Activated T-cell treated with anti-CD3 and anti-CD28 coated beads, Interleukin-2, amount 50 U/mL, for 48 hours (primary cell): Measurements from ENCODE around the gene PCDH9.

Experiments used
- DNase-seq, 2 experiments: peaks; one replicate each; pipeline ENCODE4 v3.0.0-alpha.2; 2020

PCDH9 gene

DNA sequence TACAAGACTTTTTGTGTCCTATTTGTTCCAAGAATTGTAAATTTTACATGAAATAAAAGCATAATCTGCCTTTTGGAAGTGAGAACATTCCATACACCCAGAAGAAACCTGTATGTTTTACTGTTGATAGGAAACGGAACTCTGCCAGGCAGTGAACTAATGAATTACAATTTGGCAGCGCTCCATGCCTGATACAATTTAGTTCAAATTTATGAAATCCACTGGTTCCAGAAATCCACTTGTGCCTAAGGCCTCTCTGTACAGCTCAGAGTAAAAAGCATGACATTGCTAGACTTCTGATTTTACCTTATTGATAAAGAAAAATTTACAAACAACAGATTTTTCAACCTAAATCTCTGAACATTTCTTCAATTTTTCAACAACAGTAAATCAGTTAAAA, 78.1 kb downstream of the PCDH9 start:
- DNase-seq = no peak

GRCh38 chr13:67151652-67152051, 78.5 kb downstream of the PCDH9 start:
- no peak for DNase-seq

- DNase-seq = no peak
Measured at GRCh38 chr13:67150608-67151007, 79.5 kb downstream of the PCDH9 start.

- no peak for DNase-seq
Measured at GRCh38 chr13:67148161-67148571, 82.0 kb downstream of the PCDH9 start.

DNA sequence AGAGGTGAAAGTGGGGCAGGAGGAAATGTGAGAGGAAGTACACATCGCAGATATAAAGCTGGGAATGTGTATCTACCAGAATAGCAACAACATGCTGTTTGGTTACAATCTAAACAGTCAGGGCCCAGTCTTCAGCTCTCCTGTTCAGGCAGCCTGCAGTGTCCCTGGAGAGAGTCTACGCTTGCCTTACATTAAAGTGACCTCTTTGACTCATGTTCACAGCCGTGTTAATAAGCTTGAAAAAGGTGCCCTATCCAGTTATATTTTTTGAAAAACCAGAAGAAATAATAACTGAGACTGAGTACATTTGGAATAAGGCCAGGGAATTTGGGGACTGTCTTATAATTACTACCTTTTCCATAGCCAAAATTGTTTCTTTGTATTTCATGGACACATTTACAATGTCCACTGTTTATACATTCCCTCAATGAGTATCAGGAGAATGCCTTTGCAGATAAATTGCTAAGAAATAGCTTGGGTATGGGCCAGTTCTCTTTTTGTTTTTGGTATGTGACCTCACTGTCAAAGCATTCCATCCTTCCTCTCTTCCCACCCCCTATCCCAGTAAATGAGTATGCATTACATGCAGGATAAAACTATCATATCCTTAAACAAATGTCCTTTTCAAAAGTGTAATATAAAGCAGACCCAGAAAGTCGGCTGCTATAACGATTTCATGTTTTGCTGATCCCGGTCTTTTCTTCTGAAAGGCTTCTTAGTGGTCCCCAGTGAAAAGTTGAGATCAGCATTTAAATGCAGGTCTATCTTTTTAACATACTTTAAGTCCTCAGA, 82.6 kb downstream of the PCDH9 start:
- no peak for DNase-seq

DNA sequence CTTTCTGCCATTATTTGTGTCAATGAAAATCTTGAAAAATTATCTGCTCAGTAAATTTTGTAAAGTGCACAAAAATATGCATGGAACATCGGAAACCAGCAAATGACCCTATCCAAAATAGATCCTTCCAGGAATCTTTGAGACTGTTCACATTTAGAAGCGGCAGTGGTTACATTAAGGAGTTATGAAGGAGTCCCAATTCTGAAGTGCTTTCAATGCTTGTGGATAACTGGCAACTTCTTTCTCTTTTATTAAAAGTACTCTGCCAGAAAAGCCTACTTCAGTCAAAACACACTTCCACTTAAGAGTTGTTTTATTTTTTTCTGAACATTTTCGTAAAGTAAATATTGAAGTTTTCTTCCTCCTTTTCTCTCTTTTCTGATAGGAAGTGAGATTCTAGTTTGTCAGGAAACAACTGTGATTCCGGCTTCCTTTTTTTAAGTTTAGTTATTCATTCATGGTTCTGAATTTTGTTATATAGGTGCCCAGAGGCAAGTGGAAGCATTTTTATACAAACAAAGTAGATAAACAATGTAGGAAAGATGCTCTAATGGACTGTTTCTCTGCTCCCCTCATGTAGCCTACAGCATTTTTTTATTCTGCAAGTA, 83.5 kb downstream of the PCDH9 start:
- DNase-seq = no peak

- no peak for DNase-seq
Measured at GRCh38 chr13:67145950-67146349, 84.2 kb downstream of the PCDH9 start.

DNA sequence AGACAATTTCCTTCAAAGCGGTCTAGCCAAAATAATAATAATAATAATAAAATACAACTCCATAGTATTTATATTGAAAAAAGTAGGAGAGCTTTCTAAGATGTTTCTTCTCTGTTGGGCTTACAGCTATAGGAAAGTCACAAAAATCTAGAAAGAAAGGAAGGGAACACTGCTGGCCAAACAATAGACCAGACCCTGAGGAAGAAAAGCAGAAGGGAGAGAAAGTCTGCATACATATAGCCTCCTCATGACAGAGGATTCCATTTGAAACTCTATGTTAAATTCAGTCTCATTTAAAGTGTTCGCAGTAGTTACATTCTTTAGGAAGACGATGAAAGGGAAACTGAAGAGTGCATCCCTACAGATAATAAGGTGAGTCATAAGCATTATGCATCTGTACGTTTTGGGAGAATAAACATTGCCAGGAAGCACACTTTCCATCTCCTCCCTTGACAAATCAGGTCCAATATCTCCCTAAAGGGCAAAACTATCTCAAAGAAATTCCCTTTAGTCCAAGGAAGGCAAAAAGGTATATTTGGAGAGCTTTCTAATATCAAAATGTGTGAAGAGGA, 86.5 kb downstream of the PCDH9 start:
- no peak for DNase-seq

DNA sequence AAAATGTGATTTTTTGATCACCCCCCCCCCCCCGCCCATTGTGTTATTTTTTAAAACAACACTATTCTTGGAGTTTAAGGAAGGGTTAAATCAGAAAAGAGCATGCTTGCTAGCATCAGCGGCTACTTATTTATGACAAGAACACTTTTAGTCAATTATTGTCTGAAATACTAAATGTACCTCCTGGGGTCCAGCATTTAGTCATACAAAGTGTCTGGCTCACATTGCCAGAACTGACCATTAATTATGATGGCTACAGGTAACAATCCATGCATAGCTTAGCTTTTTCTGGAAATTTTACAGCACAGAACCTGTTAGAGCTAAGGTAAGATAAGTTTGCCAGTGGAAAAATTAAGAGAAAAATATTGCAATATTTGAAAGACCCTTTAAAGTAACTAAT, 90.1 kb downstream of the PCDH9 start:
- DNase-seq = no peak

DNA sequence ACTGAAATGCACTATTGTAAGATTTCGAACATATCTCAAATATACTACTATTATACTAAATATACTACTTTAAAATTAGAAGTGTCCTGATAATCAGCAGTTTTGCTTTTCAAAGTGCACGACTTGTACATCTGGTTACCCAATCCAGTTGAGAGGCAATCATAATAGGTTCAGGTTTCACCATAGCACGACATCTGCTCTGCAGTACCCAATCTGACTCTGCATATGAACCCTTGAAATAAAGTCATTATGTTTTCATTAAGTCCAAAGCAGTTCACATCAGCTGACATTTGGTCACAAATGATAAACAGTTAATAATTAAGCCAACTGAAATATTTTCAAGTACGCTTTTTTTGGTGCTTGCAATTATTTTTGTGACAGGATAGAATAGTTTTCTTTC, 90.6 kb downstream of the PCDH9 start:
- DNase-seq = no peak

DNA sequence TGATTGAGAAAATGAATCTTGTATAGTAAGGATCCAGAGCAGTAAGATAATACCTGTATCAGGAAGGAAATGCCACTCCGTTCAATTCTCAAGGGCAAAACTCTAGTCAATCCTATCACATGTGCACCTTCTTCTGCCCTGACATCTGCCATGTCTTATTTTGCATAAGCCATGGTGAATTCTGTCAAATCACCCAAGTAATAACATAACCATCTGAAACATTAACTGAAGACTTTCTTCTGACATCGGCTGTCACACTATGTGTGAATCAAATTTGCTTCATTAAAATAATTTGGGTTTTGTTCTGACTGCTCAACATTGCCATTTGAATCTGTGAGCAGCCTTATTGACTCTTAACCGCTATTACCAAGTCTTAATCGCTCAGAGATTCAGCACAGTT, 91.2 kb downstream of the PCDH9 start:
- DNase-seq = no peak

DNA sequence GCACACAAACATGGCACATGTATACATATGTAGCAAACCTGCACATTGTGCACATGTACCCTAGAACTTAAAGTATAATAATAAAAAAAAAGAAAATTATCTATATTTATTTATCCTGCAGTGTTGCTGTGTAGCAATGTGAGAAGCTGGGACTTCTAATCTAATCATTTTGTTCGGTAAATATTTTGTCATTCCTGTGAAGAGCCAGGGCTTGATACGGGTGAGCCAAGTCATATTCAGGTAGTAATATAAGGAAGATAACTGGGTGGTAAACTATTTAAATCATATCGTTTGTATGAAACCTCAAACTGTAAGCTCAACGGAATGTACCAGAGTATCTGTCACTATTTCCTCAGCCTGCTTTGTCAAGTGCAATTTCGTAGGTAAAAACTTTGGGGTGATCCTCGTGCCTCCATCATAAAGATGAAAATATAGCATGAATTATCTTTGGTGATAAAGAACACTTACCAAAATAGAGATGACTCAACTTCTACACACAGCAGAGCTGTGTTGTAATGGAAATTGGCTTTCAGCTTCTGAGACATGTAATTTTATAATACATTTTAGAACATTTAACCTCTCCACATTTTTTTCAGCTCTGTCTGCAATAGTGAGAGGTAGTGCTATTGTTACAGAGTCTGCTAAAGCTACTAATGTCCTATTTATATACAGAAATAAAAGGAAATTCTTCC, 92.9 kb downstream of the PCDH9 start:
- no peak for DNase-seq

GRCh38 chr13:67136157-67136556, 94.0 kb downstream of the PCDH9 start:
- no peak for DNase-seq

- DNase-seq = no peak
Measured at GRCh38 chr13:67135356-67135755, 94.8 kb downstream of the PCDH9 start.

GRCh38 chr13:67134417-67135129, 95.6 kb downstream of the PCDH9 start:
- DNase-seq = no peak

- DNase-seq = no peak
Measured at GRCh38 chr13:67133476-67133875, 96.7 kb downstream of the PCDH9 start.

DNA sequence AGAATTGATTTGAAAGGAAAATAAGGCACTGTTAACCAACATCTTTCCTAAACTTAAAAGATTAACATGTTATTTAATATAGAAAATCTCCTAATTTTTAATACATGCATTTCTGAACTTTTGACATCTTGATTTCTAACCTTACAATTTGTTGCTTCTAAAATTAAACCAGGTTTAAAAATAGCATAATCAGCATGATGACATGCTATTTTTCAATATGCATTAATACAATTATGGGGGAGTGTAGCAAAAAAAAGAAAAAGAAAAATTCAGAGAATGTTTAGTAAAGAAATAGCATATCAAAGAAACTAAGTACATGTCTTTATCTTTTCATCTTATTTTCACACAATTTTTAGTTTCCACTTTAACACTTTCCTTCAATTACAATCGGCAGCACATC, 98.7 kb downstream of the PCDH9 start:
- DNase-seq = no peak

DNA sequence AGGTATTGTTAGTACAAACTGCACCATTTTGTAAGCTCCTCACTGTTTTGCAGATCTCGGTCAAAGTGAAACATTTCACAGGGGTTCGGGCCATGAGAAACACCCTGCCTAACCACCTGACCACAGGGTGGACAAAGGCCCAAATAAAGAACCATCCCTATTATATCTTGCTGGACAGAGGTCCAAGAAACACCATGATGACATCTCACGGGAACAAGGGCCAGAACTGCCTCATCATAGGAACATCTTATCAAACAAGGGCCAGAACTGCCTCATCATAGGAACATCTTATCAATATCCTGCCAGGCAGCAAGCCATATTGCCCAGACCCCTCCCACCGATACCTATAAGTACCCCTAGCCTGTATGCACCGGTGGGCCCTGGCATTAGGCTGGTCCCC, 99.7 kb downstream of the PCDH9 start:
- DNase-seq = no peak

DNA sequence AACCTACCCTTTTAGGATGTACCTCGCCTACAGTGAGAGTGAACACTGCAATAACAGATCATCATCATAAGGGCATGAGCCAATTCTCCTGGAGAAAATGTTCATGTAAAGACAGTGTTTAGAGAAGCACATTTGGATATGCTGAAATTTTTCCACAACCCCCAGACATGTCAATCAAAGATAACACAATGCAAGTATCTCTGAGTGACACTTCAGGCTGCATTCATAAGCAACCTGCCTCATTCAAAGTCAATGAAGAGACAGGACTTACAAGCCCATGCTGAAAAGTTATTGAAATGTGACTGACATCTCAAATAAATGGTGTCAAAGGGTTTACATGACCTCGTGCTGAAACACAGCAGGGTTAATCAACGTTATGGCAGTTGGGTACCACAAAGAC, 102.0 kb downstream of the PCDH9 start:
- DNase-seq = no peak

DNA sequence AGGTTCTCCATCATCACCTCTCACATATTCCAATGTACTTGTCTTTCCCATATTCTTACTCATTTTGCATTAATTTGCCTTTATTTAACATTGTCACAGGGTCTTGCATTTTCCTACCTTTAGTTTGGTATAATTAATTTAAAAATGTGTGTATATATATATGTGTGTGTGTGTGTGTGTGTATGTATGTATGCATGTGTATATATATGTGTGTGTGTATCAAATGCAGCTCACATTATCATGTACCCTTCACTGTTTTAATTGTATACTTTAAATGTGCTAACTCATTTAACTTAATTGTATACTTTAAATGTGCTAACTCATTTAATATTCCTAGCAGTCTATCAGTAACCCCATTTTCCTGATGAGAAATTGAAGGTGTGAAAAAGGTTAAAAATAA, 104.5 kb downstream of the PCDH9 start:
- no peak for DNase-seq

- DNase-seq = no peak
Measured at GRCh38 chr13:67123165-67123564, 107.0 kb downstream of the PCDH9 start.

- DNase-seq = no peak
Measured at GRCh38 chr13:67122251-67122650, 107.9 kb downstream of the PCDH9 start.

DNA sequence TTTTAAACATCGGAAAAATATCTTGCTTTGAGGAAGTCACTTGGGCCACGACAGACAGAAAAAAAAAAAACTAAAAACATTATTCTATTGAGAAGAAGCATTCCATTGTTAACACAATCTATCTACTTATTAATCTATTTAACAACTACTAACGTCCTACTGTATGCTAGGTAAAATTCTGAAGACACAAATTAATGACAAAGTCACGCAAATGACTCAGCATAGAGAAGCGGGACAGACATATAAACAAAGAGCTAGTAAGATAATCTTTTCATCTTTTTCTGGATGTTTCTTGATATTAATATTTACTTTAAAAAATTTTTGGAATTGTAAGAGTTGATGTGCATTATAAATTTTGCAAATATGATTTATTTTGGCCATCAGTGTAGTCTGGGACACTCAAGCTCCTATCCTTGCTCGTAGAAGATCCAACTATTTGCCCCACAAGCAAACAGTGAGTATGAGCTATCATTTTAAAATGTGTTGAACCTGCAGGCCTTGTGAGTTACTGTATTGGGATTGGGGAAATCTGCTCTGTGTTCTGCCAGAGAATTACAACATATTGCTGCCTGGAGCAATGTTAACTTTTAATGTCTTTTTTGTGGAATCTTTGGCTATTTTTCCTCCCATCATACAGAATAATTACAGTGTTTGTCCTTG, 109.1 kb downstream of the PCDH9 start:
- DNase-seq = no peak
